HEK293 (cell line): ENCODE measurements around the gene TXLNA.

ENCODE experiments used
- GLI2 ChIP-seq: fragments of 450-650 bp; formaldehyde crosslinking; IDR thresholded peaks from 2 replicates; pipeline ENCODE4; 2017; ENCODE audit warnings: missing biosample characterization, missing genetic modification characterization, low read depth, borderline replicate concordance
- GLIS2 ChIP-seq: fragments of 450-650 bp; formaldehyde crosslinking; IDR thresholded peaks from 2 replicates; pipeline ENCODE4 v1.5.1; 2016; ENCODE audit warnings: missing biosample characterization, missing genetic modification characterization
- HOXD13 ChIP-seq: sonication (generic); formaldehyde crosslinking; IDR thresholded peaks from 2 replicates; pipeline ENCODE4 v1.8.0; 2022; ENCODE audit warnings: missing genetic modification reagents, borderline replicate concordance
- IKZF3 ChIP-seq: fragments of 450-650 bp; IDR thresholded peaks from 2 replicates; pipeline ENCODE4 v1.5.0; 2018; ENCODE audit warnings: missing biosample characterization, mild to moderate bottlenecking, missing genetic modification characterization, moderate library complexity
- INSM2 ChIP-seq: fragments of 450-650 bp; formaldehyde crosslinking; IDR thresholded peaks from 2 replicates; pipeline ENCODE4 v1.5.1; 2016; ENCODE audit warnings: missing biosample characterization, missing genetic modification characterization
- KLF1 ChIP-seq: fragments of 450-650 bp; formaldehyde crosslinking; IDR thresholded peaks from 2 replicates; pipeline ENCODE4 v1.5.1; 2016; ENCODE audit warnings: missing biosample characterization, missing genetic modification characterization
- KLF10 ChIP-seq: fragments of 450-650 bp; IDR thresholded peaks from 2 replicates; pipeline ENCODE4 v1.5.1; 2018; ENCODE audit warnings: missing biosample characterization, mild to moderate bottlenecking, missing genetic modification characterization
- MZF1 ChIP-seq: fragments of 450-650 bp; formaldehyde crosslinking; IDR thresholded peaks from 2 replicates; pipeline ENCODE4 v1.5.1; 2017; ENCODE audit warnings: missing biosample characterization, missing genetic modification characterization, borderline replicate concordance
- PATZ1 ChIP-seq: fragments of 450-650 bp; formaldehyde crosslinking; IDR thresholded peaks from 2 replicates; pipeline ENCODE4 v1.5.1; 2016; ENCODE audit warnings: missing biosample characterization, missing genetic modification characterization
- SP7 ChIP-seq: fragments of 450-650 bp; formaldehyde crosslinking; IDR thresholded peaks from 2 replicates; pipeline ENCODE4 v1.5.1; 2016; ENCODE audit warnings: missing biosample characterization, missing genetic modification characterization
- YY2 ChIP-seq: fragments of 450-650 bp; formaldehyde crosslinking; IDR thresholded peaks from 2 replicates; pipeline ENCODE4 v1.5.1; 2016; ENCODE audit warnings: missing biosample characterization, missing genetic modification characterization
- ZBTB10 ChIP-seq: fragments of 450-650 bp; formaldehyde crosslinking; IDR thresholded peaks from 2 replicates; pipeline ENCODE4 v1.5.1; 2016; ENCODE audit warnings: missing biosample characterization, missing genetic modification characterization
- ZBTB17 ChIP-seq: fragments of 450-650 bp; formaldehyde crosslinking; IDR thresholded peaks from 2 replicates; pipeline ENCODE4 v1.5.1; 2016; ENCODE audit warnings: missing biosample characterization, missing genetic modification characterization
- ZBTB20 ChIP-seq: fragments of 450-650 bp; formaldehyde crosslinking; IDR thresholded peaks from 2 replicates; pipeline ENCODE4 v1.5.1; 2016; ENCODE audit warnings: missing biosample characterization, missing genetic modification characterization
- ZBTB26 ChIP-seq: fragments of 450-650 bp; formaldehyde crosslinking; optimal IDR thresholded peaks from 2 replicates; pipeline ENCODE3; 2016; ENCODE audit warnings: missing biosample characterization, mild to moderate bottlenecking, missing genetic modification characterization
- ZFHX2 ChIP-seq: fragments of 450-650 bp; formaldehyde crosslinking; conservative IDR thresholded peaks from 2 replicates; pipeline ENCODE4 v1.5.1; 2016; ENCODE audit warnings: missing biosample characterization, missing genetic modification characterization
- ZNF148 ChIP-seq: fragments of 450-650 bp; formaldehyde crosslinking; IDR thresholded peaks from 2 replicates; pipeline ENCODE4 v1.5.0; 2017; ENCODE audit warnings: missing biosample characterization, missing genetic modification characterization, borderline replicate concordance
- ZNF2 ChIP-seq: fragments of 450-650 bp; formaldehyde crosslinking; IDR thresholded peaks from 2 replicates; pipeline ENCODE4 v1.5.1; 2016; ENCODE audit warnings: missing biosample characterization, missing genetic modification characterization
- ZNF274 ChIP-seq, 2 experiments: fragments of 200-500 bp in 1 of 2; fragments of 450-650 bp in 1 of 2; sonication (Bioruptor generic) in 1 of 2; formaldehyde crosslinking in 1 of 2; IDR thresholded peaks; 2 replicates each; pipeline versions ENCODE4 v1.5.1 to v1.6.1; 2014 to 2016; ENCODE audit warnings: borderline replicate concordance in 1 of 2, inconsistent platforms in 1 of 2, low read length in 1 of 2, missing biosample characterization in 1 of 2, missing genetic modification characterization in 1 of 2
- ZNF404 ChIP-seq: fragments of 450-650 bp; formaldehyde crosslinking; IDR thresholded peaks from 2 replicates; pipeline ENCODE4 v1.5.1; 2017; ENCODE audit warnings: missing biosample characterization, missing genetic modification characterization
- ZNF48 ChIP-seq: fragments of 450-650 bp; formaldehyde crosslinking; IDR thresholded peaks from 2 replicates; pipeline ENCODE4 v1.5.1; 2016; ENCODE audit warnings: missing biosample characterization, missing genetic modification characterization
- ZNF513 ChIP-seq: fragments of 450-650 bp; IDR thresholded peaks from 2 replicates; pipeline ENCODE4 v1.5.1; 2018; ENCODE audit warnings: missing biosample characterization, missing genetic modification characterization
- ZNF596 ChIP-seq: fragments of 450-650 bp; IDR thresholded peaks from 2 replicates; pipeline ENCODE4 v1.5.0; 2018; ENCODE audit warnings: missing biosample characterization, mild to moderate bottlenecking, missing genetic modification characterization, moderate library complexity
- ZNF600 ChIP-seq: fragments of 450-650 bp; formaldehyde crosslinking; IDR thresholded peaks from 2 replicates; pipeline ENCODE4 v1.5.1; 2016; ENCODE audit warnings: missing biosample characterization, missing genetic modification characterization
- ZNF791 ChIP-seq: fragments of 450-650 bp; formaldehyde crosslinking; IDR thresholded peaks from 2 replicates; pipeline ENCODE4 v1.5.1; 2016; ENCODE audit warnings: missing biosample characterization, missing genetic modification characterization
- ZNF830 ChIP-seq: fragments of 450-650 bp; IDR thresholded peaks from 2 replicates; pipeline ENCODE4 v1.5.0; 2018; ENCODE audit warnings: missing biosample characterization, missing genetic modification characterization, low read depth, mild to moderate bottlenecking, moderate library complexity
- ZXDB ChIP-seq: fragments of 450-650 bp; formaldehyde crosslinking; IDR thresholded peaks from 2 replicates; pipeline ENCODE4 v1.5.1; 2016; ENCODE audit warnings: missing biosample characterization, missing genetic modification characterization

The TXLNA gene

GRCh38 chr1:32221980-32222755, 42.7 kb downstream of the TXLNA start, which contains the start of the genes EIF3I and TMEM234 (continued):
- TF ChIP-seq ZNF791 (tag by site-specific recombination): no peak
- TF ChIP-seq ZNF596 (tag by site-specific recombination): no peak
- no peak for TF ChIP-seq ZBTB10 (tag by site-specific recombination)
- TF ChIP-seq ZXDB (tag by site-specific recombination): peak; percentile 73
- TF ChIP-seq ZNF274 (IDR thresholded peaks at IDR 0.05; ENCODE audit: low read length): no peak
- no peak for TF ChIP-seq ZNF274 (tag by site-specific recombination; IDR thresholded peaks at IDR 0.05; ENCODE audit: borderline replicate concordance)
- TF ChIP-seq ZBTB17 (tag by site-specific recombination): 0 out of 2 replicates have a peak, but pooled peaks have one; percentile 28
- no peak for TF ChIP-seq HOXD13 (CRISPR knock-in tag)
- no peak for TF ChIP-seq ZNF513 (tag by site-specific recombination)
- no peak for TF ChIP-seq MZF1 (tag by site-specific recombination)
- TF ChIP-seq ZNF600: no peak; the same call in 1 of the 2 replicates
- no peak for TF ChIP-seq ZNF48
- TF ChIP-seq ZBTB26 (tag by site-specific recombination): no peak
- no peak for TF ChIP-seq GLI2
- peak; percentile 89 for TF ChIP-seq ZFHX2 (tag by site-specific recombination)
- TF ChIP-seq KLF1: peak; percentile 88
- no peak for TF ChIP-seq ZNF830
- TF ChIP-seq ZNF148: no peak
- TF ChIP-seq ZNF404 (tag by site-specific recombination): no peak
- TF ChIP-seq SP7 (tag by site-specific recombination): 0 out of 2 replicates have a peak, but pooled peaks have one; percentile 26
- peak; percentile 40; the same call in 1 of the 2 replicates for TF ChIP-seq ZBTB20 (tag by site-specific recombination)
- TF ChIP-seq IKZF3 (tag by site-specific recombination): no peak
- TF ChIP-seq ZNF2 (tag by site-specific recombination): 0 out of 2 replicates have a peak, but pooled peaks have one; percentile 22
- TF ChIP-seq INSM2 (tag by site-specific recombination): no peak
- TF ChIP-seq GLIS2 (tag by site-specific recombination): peak; percentile 30
- TF ChIP-seq KLF10 (tag by site-specific recombination): 0 out of 2 replicates have a peak, but pooled peaks have one; percentile 13
- TF ChIP-seq PATZ1 (tag by site-specific recombination): peak; percentile 92
- TF ChIP-seq YY2: peak; percentile 49; the same call in 1 of the 2 replicates
